GM18499 (cell line): Measurements from ENCODE around the gene TOP1.

Source experiments
- ATAC-seq: cut with Tn5 transposase; IDR thresholded peaks from one replicate; pipeline ENCODE4 v1.9.1; 2021; ENCODE audit warnings: moderate number of reproducible peaks; ENCODE audit not compliant: insufficient read depth, unreplicated experiment

The TOP1 gene

DNA sequence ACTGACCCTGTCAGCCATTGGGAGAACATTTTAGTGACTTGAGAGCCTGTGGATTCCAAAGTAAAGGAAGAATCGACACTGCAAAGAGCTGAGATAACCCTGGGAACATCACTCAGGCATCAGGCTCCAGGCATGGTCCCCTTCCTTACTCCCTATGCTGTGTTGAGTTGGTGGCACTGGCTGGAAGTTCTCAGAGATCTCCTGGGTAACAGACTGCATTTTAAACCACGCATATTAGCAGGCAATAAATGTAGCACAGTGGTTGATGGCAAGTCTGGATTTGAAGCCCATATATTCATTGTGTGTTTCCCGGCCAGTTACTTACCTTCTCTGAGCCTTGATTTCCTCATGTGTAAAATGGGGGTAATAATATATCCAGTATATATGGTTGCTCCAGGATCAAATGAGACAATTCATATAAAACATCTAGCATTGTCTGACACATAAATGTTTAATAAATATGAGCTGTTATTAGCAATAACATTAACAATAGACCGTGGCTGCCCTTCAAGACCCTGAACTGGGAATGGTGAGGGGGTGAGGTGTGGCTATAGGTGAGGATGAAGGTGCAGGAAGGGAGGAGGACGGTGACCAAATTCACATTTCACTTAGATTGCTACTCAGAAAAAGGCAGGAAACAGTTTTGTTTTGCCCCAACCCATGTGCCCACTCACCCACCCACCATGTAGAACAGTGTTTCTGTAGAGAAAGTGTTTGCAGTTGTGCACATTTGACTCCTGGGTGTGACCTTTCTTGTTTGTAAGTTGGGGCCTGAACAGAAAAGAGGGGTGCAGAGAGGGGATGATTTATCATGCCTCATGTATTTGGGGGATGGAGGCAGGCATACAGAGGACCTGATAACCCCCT is 110.8 kb downstream of the TOP1 start:
- ATAC-seq: no peak

- no peak for ATAC-seq
These were observed 111.9 kb downstream of the TOP1 start for GRCh38 chr20:41140226-41141133.

DNA sequence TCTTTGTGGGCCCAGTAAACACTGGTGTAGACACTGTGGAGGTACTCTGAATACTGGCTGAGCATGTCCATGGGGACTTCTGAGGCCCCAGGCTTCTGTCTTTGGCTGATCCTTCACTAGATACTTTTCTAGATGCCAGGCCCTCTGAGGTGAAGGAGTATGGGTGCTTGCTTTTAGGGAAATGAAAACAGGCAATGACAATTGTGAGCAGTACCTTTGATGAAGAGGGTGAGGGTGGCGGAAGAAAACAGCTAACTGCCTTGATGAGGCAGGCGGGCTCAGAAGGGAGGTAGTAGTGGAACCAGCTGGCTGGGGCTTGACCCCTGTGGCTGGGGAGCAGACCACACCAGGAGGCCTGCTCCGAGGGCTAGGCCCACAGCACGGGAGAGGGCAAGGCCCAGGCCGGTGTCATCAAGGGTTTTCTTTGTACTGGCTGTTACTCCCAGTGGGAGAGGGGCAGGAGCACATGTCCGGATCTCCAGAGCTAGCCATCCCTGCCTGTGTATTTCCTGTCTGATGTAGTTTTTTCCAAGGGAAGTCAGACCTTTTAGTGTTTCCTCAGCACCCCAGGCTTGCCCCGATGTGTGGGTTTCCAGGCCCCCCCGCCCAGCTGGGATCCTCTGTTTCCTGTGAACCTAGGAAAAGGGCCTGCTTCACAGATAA is 112.7 kb downstream of the TOP1 start:
- ATAC-seq: no peak

DNA sequence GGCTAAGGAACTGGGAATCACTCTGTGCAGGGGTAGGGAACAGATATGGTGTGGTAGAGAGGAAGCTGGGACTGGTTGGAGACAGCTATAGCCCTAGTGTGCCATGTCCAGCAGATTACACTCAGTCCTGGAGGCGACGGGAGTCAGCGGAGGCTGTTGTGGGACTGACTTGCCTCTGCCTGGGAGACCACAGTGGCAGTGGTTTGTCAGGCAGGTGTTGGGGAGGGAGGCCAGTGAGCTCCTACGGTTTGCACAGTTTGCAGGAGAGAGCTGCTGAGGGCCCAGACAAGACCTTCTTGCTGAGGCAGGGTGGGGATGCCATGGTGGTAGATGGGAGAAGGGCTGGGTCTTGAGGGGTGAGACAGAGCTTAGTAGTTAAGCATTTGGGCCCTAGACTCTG is 113.6 kb downstream of the TOP1 start:
- no peak for ATAC-seq

- ATAC-seq: no peak
These were observed 114.3 kb downstream of the TOP1 start for GRCh38 chr20:41142919-41143318.

- no peak for ATAC-seq
These were observed 114.7 kb downstream of the TOP1 start for GRCh38 chr20:41143354-41143753.

- ATAC-seq: no peak
These were observed 116.7 kb downstream of the TOP1 start for GRCh38 chr20:41145317-41145716.

DNA sequence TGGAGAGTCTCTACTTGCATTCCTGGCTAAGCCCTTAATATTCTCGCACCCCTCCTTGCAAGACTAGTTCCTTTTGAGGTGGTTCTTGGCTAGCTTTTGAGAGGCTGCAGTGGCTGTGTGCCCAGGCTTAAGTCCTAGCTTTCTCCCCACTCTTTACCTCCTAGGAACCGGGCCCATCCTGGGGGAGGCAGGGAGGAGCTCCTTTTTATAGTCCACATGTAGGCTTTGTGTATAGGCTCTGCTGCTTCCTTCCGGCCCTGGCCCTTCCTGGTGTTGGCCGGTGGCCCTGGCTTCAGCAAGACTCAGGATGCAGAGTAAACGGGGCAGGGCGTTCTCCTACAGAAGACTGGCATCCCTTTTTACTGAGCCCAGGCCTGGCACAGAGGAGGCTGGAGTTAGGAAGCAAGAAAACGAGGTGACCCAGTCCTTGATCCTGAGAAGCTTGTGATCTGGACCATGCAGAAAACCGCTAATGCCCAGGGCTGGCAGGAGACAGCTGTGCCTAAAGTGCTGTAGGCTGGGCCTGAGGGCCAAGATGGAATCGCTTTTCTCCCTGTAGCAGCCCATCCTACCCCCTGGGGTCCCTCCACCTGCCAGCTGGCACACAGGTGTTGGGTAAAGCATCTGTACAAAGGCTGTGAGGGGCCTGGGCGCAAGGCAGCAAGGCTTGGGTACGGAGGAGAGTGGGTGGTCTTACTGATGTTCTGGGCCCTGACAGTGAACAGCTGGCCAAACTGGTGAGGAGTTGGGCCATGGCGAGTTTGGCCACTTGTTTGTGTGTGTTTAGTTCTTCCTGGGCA is 117.4 kb downstream of the TOP1 start:
- no peak for ATAC-seq

DNA sequence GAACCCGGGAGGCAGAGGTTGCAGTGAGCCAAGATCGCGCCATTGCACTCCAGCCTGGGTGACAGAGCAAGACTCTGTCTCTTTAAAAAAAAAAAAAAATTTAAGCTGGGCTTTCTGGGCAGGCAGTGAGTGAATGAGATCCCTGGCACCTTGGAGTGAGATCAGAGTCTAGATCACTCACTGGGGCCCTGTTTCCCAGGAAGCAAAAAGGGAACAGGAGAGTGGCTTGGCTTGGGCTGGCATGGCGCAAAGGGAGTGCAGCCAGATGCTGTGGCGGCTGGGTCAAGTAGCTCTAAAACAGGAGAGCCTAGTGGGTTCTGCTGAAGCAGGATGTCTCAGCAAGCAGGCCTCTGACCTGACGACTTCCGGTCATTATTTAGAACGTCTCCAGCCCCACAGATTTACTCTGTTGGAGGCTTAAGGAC is 119.2 kb downstream of the TOP1 start:
- ATAC-seq: no peak

DNA sequence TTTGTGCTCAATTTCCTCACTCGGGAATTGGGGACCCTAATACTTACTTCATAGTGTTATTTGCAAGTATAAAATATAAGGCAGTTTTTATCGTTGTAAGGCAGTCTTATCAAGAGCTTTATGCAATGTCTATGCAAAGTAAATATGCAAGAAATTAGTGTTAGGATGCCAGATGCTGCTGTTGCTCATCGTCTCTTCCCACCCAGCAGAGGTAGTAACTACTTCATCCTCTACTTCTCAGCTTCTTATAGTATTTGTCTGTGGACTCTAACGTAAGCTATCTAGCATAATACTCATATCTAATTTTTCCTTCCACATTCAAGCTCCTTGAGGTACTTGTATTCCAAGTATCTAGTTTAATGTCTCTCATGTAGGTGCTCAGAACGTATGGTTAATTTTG is 120.3 kb downstream of the TOP1 start:
- no peak for ATAC-seq

- ATAC-seq: no peak
These were observed 122.0 kb downstream of the TOP1 start for GRCh38 chr20:41150664-41151063.

- no peak for ATAC-seq
These were observed 122.7 kb downstream of the TOP1 start for GRCh38 chr20:41151134-41151869.

DNA sequence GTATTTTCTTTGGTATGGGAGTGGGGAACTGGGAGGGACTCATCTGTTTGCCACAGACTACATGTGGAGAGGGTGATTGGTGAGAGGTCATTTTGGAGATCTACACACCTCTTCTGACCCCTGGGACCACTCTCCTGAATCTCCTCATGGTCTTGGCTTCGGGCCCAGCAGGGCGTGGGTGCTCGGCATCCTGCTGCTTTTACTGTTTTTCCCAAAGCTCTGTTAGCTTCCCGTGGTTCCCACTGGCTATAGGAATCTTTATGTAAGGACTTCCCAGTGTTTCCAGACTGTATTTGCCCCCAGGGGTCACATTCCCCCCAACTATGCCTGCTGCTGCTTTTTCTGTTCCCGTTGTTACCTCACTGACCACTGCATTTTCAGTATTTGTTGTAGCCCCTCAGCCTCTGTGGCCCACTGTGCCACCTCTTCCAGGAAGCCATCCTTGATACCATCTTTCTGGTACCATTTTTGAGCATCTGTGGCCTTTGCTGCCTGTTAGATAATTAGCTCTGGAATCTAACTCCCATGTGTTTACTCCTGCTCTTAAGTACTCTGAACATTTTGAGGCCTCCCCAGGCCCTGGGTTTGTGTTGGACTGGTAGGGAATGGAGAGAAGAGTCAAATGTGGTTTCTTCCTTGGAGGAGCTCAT is 123.6 kb downstream of the TOP1 start:
- ATAC-seq: no peak

DNA sequence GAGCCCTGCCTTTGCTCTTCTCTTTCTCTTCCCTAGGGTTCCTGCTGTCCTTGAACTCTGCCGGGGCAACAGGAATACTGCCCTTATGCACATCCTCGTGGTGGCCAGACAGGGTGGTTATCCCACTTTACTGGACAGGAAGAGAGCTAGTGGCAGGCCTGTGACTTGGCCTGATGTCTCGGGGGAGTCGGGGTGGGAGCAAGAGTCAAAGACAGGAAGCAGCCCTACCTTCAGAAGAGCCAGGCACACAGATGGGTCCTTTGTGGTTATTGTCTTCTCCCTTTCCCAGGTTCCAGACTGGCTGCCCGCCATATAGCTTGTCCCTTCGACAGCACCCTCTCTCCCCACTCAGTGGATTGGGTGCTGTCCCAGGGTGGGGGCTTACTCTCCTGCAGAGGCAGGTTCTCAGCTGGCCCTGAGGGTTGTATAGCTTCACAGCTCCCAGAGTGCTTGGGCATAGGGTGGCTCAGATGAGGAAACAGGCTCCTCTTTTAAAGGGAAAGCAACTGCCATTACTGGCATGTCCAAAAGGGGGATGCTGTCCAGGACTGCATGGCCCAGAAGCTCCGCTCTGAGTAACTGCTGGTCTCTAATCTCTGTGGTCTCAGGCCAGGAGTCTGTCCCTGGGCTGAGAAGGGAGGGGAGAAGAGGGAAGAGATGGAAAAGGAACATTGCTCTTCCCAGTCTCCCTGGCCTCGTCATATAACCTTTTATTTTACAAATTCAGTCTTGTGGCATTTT is 126.0 kb downstream of the TOP1 start:
- ATAC-seq: no peak

- no peak for ATAC-seq
These were observed 126.6 kb downstream of the TOP1 start for GRCh38 chr20:41155261-41155660.

DNA sequence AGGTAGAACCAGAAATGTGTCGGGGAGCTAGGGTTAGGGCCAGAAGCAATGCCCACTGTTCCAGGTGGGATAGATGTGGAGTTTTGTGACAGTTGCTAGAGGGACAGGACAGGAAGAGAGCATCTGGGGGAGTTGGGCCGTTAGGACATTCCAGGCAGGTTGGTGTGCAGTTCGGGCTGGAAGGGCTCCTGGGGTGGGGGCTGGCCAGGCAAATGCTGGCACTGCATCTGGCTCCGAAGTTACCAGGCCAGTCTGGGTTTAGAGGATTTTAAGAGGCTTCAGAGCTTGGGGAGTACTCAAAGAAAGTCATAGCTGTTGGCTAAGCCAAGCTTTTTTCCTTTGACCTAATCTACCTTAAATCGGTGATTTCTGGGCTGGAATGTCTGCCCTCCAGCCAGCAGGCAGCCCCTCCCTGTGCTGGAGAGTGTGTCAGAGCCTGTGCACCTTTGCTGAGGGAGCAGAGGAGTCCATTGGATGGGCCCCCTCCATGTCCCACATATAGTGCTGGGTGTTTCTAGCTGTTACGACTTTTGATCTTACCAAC is 129.5 kb downstream of the TOP1 start:
- ATAC-seq: no peak

DNA sequence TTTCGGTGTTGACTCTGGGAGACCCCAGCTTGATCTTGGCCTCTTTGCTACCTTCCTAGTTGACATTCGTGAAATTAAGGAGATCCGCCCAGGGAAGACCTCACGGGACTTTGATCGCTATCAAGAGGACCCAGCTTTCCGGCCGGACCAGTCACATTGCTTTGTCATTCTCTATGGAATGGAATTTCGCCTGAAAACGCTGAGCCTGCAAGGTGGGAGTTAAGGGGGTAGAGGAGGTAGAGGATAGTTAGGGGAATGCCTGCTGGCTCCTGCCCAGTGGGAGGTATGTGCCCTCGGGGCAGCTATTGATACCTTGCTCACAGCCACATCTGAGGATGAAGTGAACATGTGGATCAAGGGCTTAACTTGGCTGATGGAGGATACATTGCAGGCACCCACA is 130.9 kb downstream of the TOP1 start:
- no peak for ATAC-seq

GRCh38 chr20:41160686-41161085 is 132.1 kb downstream of the TOP1 start:
- no peak for ATAC-seq
